CD4-positive, alpha-beta T cell treated with Interferon alpha-2 for 1 hour (primary cell): Measurements from ENCODE around the gene IARS1.
A peak's percentile ranks its signal among the peaks of the same experiment; 100 is the strongest.

Experiments
- DNase-seq, 2 donors: peaks; one replicate each; pipeline ENCODE4 v3.0.0-alpha.2; 2020 to 2022

Gene IARS1

GRCh38 chr9:92293452-92294296 lies at the start of gene IARS1:
Gene IARS1, minus strand, starts transcription at chr9:92293697. Its CDS starts 4,278 bp downstream, at chr9:92289419.
- DNase-seq = peak; percentile 98 to 100

- DNase-seq = no peak
Measured at GRCh38 chr9:92342825-92343488, 49.5 kb upstream of the IARS1 start.

- DNase-seq = no peak
Measured at GRCh38 chr9:92341578-92341977, 48.1 kb upstream of the IARS1 start.

GRCh38 chr9:92333282-92333634 lies 39.8 kb upstream of the IARS1 start:
- DNase-seq = no peak

GRCh38 chr9:92332577-92333281 lies 39.2 kb upstream of the IARS1 start:
- no peak for DNase-seq

GRCh38 chr9:92328225-92328624 lies 34.7 kb upstream of the IARS1 start:
- DNase-seq = no peak

- no peak for DNase-seq
Measured at GRCh38 chr9:92327283-92327850, 33.9 kb upstream of the IARS1 start.

- DNase-seq = no peak
Measured at GRCh38 chr9:92325991-92326500, 32.5 kb upstream of the IARS1 start.

GRCh38 chr9:92325269-92325990 lies 31.9 kb upstream of the IARS1 start, which contains the start of the genes CENPP and NOL8:
Gene CENPP, plus strand, starts transcription at chr9:92325953.
Gene NOL8, minus strand, starts transcription at chr9:92325350. Its CDS starts 1,189 bp downstream, at chr9:92324161.
- peak; percentile 85 to 90 for DNase-seq

GRCh38 chr9:92324889-92325268 lies 31.4 kb upstream of the IARS1 start:
- no peak for DNase-seq

- peak in 1 of 2 donors; percentile 18 for DNase-seq
Measured at GRCh38 chr9:92324431-92324830, 30.9 kb upstream of the IARS1 start.

- DNase-seq = no peak
Measured at GRCh38 chr9:92315456-92315855, 22.0 kb upstream of the IARS1 start.

- no peak for DNase-seq
Measured at GRCh38 chr9:92313624-92314012, 20.1 kb upstream of the IARS1 start.

- DNase-seq = no peak
Measured at GRCh38 chr9:92312887-92313623, 19.6 kb upstream of the IARS1 start.

GRCh38 chr9:92310562-92310961 lies 17.1 kb upstream of the IARS1 start:
- DNase-seq = no peak

GRCh38 chr9:92308893-92309292 lies 15.4 kb upstream of the IARS1 start:
- DNase-seq = no peak

GRCh38 chr9:92300936-92301335 lies 7.4 kb upstream of the IARS1 start:
- no peak for DNase-seq

- no peak for DNase-seq
Measured at GRCh38 chr9:92299116-92299515, 5.6 kb upstream of the IARS1 start.

GRCh38 chr9:92298036-92298435 lies 4.5 kb upstream of the IARS1 start:
- no peak for DNase-seq

GRCh38 chr9:92297611-92298010 lies 4.1 kb upstream of the IARS1 start:
- DNase-seq = peak in 1 of 2 donors; percentile 36

- no peak for DNase-seq
Measured at GRCh38 chr9:92295827-92296258, 2.3 kb upstream of the IARS1 start.
